Cardiac muscle cell (in vitro differentiated cells and primary cell): ENCODE measurements around the gene B9D2. TPM values are rescaled to one million over a fixed set of nuclear protein-coding genes. Genes with fewer than 3 reads are reported as not detected.

Experiments used
- DNase-seq, 2 donors: peaks; one replicate each; pipeline versions ENCODE4 v3.0.0 to v3.0.0-alpha.2; 2010 to 2017; ENCODE audit warnings: low read depth in 1 of 2, low spot score in 1 of 2
- H3K27ac ChIP-seq: fragments of 200-600 bp; sonication (generic); 2 replicates; pipeline ENCODE4 v1.5.1; 2016
- H3K27me3 ChIP-seq: fragments of 200-600 bp; sonication (generic); 2 replicates; pipeline ENCODE4 v1.6.0; 2016; ENCODE audit warnings: control low read depth
- H3K36me3 ChIP-seq: fragments of 200-600 bp; sonication (generic); 2 replicates; pipeline ENCODE4 v1.5.1; 2016; ENCODE audit warnings: control low read depth
- H3K4me1 ChIP-seq: fragments of 200-600 bp; sonication (generic); 2 replicates; pipeline ENCODE4 v1.8.1; 2017; ENCODE audit warnings: low read depth, mild to moderate bottlenecking, mixed run types
- H3K4me3 ChIP-seq: fragments of 200-600 bp; sonication (generic); 2 replicates; pipeline ENCODE4 v1.5.1; 2016; ENCODE audit warnings: mild to moderate bottlenecking
- H3K9me3 ChIP-seq: fragments of 200-600 bp; sonication (generic); 2 replicates; pipeline ENCODE4 v1.5.1; 2017; ENCODE audit warnings: low read depth, mild to moderate bottlenecking, control low read depth
- polyA plus RNA-seq: library from polyadenylated mRNA; unstranded; fragments of >200 nt; fragmentation: Nextera tagmentation; extraction: Ambion mirVana; gene quantifications from 2 replicates; pipeline ENCODE4 v1.2.1, GENCODE V29; 2016
- total RNA-seq: library from RNA; depleted of rRNA; stranded (reverse); fragments of >200 nt; gene quantifications from 2 replicates; pipeline ENCODE4 v1.2.3, GENCODE V29; 2016
- TF ChIP-seq, protein P1 (sequence below): IDR thresholded peaks from 2 replicates; pipeline ENCODE4 v1.5.1; 2012; ENCODE audit warnings: low read depth, mild to moderate bottlenecking, low read length

Gene B9D2
- total and polyA plus RNA-seq, 2 experiments from 2014 or later, result 5.3 to 10.8 TPM

GRCh38 chr19:41311613-41312012 lies 52.3 kb downstream of the B9D2 start:
- Histone ChIP-seq H3K4me3 (no peak overlapping the region), H3K27ac (peak overlapping the region; percentile 99), H3K36me3 (peaks cover 22% of the 10 kb centered on the region), H3K27me3 (no peaks in the 10 kb centered on the region), H3K9me3 (no peaks in the 10 kb centered on the region), H3K4me1 (peaks cover 9% of the 10 kb centered on the region)
- TF ChIP-seq, protein P1, sequence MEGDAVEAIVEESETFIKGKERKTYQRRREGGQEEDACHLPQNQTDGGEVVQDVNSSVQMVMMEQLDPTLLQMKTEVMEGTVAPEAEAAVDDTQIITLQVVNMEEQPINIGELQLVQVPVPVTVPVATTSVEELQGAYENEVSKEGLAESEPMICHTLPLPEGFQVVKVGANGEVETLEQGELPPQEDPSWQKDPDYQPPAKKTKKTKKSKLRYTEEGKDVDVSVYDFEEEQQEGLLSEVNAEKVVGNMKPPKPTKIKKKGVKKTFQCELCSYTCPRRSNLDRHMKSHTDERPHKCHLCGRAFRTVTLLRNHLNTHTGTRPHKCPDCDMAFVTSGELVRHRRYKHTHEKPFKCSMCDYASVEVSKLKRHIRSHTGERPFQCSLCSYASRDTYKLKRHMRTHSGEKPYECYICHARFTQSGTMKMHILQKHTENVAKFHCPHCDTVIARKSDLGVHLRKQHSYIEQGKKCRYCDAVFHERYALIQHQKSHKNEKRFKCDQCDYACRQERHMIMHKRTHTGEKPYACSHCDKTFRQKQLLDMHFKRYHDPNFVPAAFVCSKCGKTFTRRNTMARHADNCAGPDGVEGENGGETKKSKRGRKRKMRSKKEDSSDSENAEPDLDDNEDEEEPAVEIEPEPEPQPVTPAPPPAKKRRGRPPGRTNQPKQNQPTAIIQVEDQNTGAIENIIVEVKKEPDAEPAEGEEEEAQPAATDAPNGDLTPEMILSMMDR, result no peak
- no peak for DNase-seq

- Histone ChIP-seq H3K4me1 (peaks cover 9% of the 10 kb centered on the region), H3K27ac (peak overlapping the region; percentile 99), H3K27me3 (no peaks in the 10 kb centered on the region), H3K9me3 (no peaks in the 10 kb centered on the region), H3K4me3 (peak overlapping the region; percentile 92), H3K36me3 (peaks cover 22% of the 10 kb centered on the region)
- no peak for DNase-seq
- TF ChIP-seq, protein P1, result no peak
These were observed 52.9 kb downstream of the B9D2 start for GRCh38 chr19:41311072-41311471.

DNA sequence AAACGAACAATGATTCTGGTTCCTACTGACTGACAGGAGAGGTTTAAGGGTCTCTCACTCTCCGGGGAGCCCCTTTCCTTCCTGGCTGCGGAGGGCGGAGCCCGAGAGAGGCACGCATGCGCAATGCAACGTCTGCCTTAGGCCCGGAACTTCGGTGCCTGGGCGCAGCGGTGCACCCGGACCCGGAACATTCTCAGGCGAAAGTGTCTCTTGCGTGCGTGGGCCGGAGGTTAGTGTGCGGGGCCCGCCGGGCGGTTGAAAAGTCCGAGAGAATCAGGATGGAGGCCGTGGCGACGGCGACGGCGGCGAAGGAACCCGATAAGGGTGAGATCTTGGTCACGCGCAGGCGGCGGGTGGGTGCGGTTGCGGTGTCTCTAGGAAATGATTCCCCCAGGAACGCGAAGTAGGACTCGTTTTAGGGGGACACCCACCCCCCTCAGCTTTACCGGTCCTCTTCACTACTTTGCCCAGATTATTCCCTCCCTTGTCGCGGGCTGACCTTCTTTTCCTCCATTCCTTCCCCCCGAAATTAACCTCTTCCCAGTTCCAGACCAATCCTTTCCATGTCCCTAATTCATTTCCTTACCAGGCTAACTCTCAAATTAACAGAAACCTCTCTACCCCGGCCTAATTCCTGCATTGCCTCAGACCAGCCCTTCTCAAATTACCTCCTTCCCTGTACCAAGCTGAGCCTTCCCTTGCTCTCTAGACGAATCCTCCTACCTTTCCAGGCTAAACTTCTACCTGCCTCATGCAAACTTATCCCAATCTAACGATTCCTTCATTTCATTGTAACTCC lies 53.7 kb downstream of the B9D2 start, which contains the start of gene CCDC97:
Gene CCDC97, plus strand, starts transcription at position 140 of the 799 bp plus-strand sequence. Its CDS starts 139 bp downstream, at position 279.
- Histone ChIP-seq H3K4me3 (peak within 1 kb of the TSS; percentile 92), H3K9me3 (no peaks in the 10 kb centered on the region), H3K36me3 (peaks cover 30% of the 10 kb centered on the region), H3K27ac (peak within 1 kb of the TSS; percentile 99), H3K27me3 (no peaks in the 10 kb centered on the region), H3K4me1 (peaks cover 9% of the 10 kb centered on the region)
- peak; percentile 89 to 90 for DNase-seq
- TF ChIP-seq, protein P1, result no peak

- H3K4me3 ChIP-seq, result peak overlapping the region; percentile 92
- H3K27me3 ChIP-seq, result no peaks in the 10 kb centered on the region
- TF ChIP-seq, protein P1, result no peak
- H3K4me1 ChIP-seq, result peaks cover 9% of the 10 kb centered on the region
- DNase-seq, result no peak
- H3K36me3 ChIP-seq, result peaks cover 38% of the 10 kb centered on the region
- H3K9me3 ChIP-seq, result no peaks in the 10 kb centered on the region
- H3K27ac ChIP-seq, result peak overlapping the region; percentile 99
These were observed 54.5 kb downstream of the B9D2 start for GRCh38 chr19:41309180-41310032.

GRCh38 chr19:41308450-41309179 lies 55.3 kb downstream of the B9D2 start:
- H3K36me3 ChIP-seq, result peaks cover 46% of the 10 kb centered on the region
- peak; percentile 91 to 94 for DNase-seq
- no peaks in the 10 kb centered on the region for H3K9me3 ChIP-seq
- peak overlapping the region; percentile 99 for H3K27ac ChIP-seq
- no peaks in the 10 kb centered on the region for H3K27me3 ChIP-seq
- H3K4me3 ChIP-seq, result no peak overlapping the region
- TF ChIP-seq, protein P1, result peak; percentile 99
- peaks cover 9% of the 10 kb centered on the region for H3K4me1 ChIP-seq
